Measurements from ENCODE around the gene TSPEAR.
"Not testable (repeated sequence)": the region's sequence is repeated elsewhere in the genome, so short reads cannot be mapped to it uniquely, and the experiment has no call there.

Gene TSPEAR

GRCh38 chr21:44566403-44566802, 145.0 kb downstream of the TSPEAR start:
- no peak for DNase-seq (ENCODE audit: low read depth)
- no peak overlapping the region for H3K4me3 ChIP-seq (replicated peaks; ENCODE audit: low read depth, low read length)
- TF ChIP-seq, protein P1, sequence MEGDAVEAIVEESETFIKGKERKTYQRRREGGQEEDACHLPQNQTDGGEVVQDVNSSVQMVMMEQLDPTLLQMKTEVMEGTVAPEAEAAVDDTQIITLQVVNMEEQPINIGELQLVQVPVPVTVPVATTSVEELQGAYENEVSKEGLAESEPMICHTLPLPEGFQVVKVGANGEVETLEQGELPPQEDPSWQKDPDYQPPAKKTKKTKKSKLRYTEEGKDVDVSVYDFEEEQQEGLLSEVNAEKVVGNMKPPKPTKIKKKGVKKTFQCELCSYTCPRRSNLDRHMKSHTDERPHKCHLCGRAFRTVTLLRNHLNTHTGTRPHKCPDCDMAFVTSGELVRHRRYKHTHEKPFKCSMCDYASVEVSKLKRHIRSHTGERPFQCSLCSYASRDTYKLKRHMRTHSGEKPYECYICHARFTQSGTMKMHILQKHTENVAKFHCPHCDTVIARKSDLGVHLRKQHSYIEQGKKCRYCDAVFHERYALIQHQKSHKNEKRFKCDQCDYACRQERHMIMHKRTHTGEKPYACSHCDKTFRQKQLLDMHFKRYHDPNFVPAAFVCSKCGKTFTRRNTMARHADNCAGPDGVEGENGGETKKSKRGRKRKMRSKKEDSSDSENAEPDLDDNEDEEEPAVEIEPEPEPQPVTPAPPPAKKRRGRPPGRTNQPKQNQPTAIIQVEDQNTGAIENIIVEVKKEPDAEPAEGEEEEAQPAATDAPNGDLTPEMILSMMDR (IDR thresholded peaks at IDR 0.05; ENCODE audit: low read length, missing control alignments) = no peak

GRCh38 chr21:44564886-44565598, 146.3 kb downstream of the TSPEAR start:
- TF ChIP-seq, protein P1 (IDR thresholded peaks at IDR 0.05; ENCODE audit: low read length, missing control alignments) = no peak
- no peak overlapping the region for H3K4me3 ChIP-seq (replicated peaks; ENCODE audit: low read depth, low read length)
- DNase-seq (ENCODE audit: low read depth) = no peak

- no peak overlapping the region for H3K4me3 ChIP-seq (replicated peaks; ENCODE audit: low read depth, low read length)
- no peak for DNase-seq (ENCODE audit: low read depth)
- TF ChIP-seq, protein P1 (IDR thresholded peaks at IDR 0.05; ENCODE audit: low read length, missing control alignments) = no peak
Measured at GRCh38 chr21:44564099-44564498, 147.3 kb downstream of the TSPEAR start.

DNA sequence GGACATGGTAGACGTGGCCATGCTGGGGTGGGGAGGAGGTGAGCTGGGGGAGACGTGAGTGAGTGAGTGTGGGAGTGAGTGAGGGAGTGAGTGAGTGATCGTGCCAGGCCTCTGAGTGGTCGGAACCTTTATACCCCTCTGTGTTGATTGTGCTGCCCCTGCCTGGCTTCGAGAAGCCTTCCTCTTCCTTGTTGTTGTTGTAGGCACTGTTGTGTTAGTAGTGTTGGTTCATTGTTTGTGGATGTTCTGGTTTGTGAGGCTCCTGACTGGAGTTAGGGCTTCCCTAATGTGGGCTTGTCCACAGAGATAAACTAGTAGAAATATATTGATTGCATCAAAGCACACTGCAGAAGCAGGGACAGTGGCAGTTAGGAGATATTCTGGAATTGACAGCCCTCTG, 152.7 kb downstream of the TSPEAR start, which contains the start of gene KRTAP10-3:
KRTAP10-3 (minus strand) TSS at position 101 of the 400 bp plus-strand sequence; CDS start at position 21, 80 bp downstream.
- TF ChIP-seq, protein P1 (IDR thresholded peaks at IDR 0.05; ENCODE audit: low read length, missing control alignments) = no peak
- no peak within 1 kb of the TSS for H3K4me3 ChIP-seq (replicated peaks; ENCODE audit: low read depth, low read length)
- no peak for DNase-seq (ENCODE audit: low read depth)

GRCh38 chr21:44558329-44558675, 153.1 kb downstream of the TSPEAR start:
- DNase-seq (ENCODE audit: low read depth) = not testable (repeated sequence)

DNA sequence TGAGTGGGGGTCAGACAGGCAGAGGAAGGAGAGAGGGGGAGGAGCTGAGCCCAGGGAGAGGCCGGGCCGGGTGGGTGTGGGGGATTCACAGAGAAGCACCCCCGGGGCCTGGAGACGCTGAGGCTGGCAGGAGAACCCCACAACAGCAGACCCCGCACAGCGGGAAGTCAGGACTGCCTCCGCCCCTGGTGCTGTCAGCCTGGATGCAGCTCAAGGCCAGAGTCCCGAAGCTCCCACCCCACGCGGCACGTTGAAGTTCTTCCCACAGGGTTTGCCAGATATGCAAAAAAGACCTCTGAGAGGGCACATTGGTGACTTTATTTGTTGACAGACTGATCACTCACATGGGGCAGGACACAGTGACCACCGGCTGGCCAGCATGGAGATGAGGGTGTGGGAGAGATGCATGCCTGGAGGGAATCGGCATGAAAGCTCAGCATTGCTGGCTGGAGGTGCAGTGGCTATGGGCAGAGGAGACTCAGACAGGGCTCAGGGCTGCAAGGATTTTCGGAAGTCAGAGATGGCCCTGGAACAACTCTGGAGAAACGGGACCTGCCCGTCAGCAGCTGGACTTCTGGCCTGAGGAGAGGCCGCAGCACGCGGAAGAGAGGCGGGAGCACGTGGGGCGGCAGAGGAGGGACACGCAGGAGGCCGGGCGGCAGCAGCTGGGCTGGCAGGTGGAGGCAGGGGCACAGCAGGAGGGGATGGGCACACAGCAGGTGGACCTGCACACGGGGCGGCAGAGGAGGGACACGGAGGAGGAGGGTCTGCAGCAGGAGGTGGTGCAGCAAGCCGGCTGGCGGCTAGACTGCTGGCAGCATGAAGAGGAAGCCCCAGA, 153.7 kb downstream of the TSPEAR start:
- no peak overlapping the region for H3K4me3 ChIP-seq (replicated peaks; ENCODE audit: low read depth, low read length)
- no peak for DNase-seq (ENCODE audit: low read depth)
- TF ChIP-seq, protein P1 (IDR thresholded peaks at IDR 0.05; ENCODE audit: low read length, missing control alignments) = no peak

More at GRCh38 chr21:44558329-44558675, 153.1 kb downstream of the TSPEAR start:
- H3K4me3 ChIP-seq (replicated peaks; ENCODE audit: low read depth, low read length) = not testable (repeated sequence)

- no peak overlapping the region for H3K4me3 ChIP-seq (replicated peaks; ENCODE audit: low read depth, low read length)
- TF ChIP-seq, protein P1 (IDR thresholded peaks at IDR 0.05; ENCODE audit: low read length, missing control alignments) = no peak
- DNase-seq (ENCODE audit: low read depth) = no peak
Measured at GRCh38 chr21:44556879-44557278, 154.5 kb downstream of the TSPEAR start.

Measured in fibroblast of pulmonary artery (primary cell).